Adrenal gland (tissue), 5 donors: ENCODE measurements around the gene STMN1.
"Not testable (repeated sequence)": the region's sequence is repeated elsewhere in the genome, so short reads cannot be mapped to it uniquely, and the experiment has no call there.

Source experiments
- CTCF ChIP-seq, 6 experiments: fragments of 450-650 bp in 4 of 6; fragments of 200-600 bp in 2 of 6; sonication (generic) in 1 of 6; IDR thresholded peaks; 1 replicate in 5 of 6; 2 replicates in 1 of 6; pipeline versions ENCODE4 v1.5.1 to v1.8.0; 2016 to 2021; ENCODE audit warnings: antibody characterized with exemption in 6 of 6, mild to moderate bottlenecking in 2 of 6, moderate library complexity in 1 of 6
- POLR2A ChIP-seq, 2 donors: fragments of 450-650 bp; IDR thresholded peaks; one replicate each; pipeline ENCODE4 v1.6.1; 2017; ENCODE audit warnings: antibody characterized with exemption in 2 of 2, mild to moderate bottlenecking in 2 of 2, moderate library complexity in 1 of 2
- donor health status: DM: no; HTN: no; CAD: no.

- not testable (repeated sequence) for TF ChIP-seq CTCF, POLR2A (IDR thresholded peaks at IDR 0.05)
These were observed 37.3 kb upstream of the STMN1 start for GRCh38 chr1:25943511-25943910.
